ENCODE data around the gene THADA. TPM values are rescaled to one million over a fixed set of nuclear protein-coding genes. Genes with fewer than 3 reads are reported as not detected.

Gene THADA
- total and polyA plus RNA-seq, 2 experiments from 2014 or later: 10.8 to 18.8 TPM

DNA sequence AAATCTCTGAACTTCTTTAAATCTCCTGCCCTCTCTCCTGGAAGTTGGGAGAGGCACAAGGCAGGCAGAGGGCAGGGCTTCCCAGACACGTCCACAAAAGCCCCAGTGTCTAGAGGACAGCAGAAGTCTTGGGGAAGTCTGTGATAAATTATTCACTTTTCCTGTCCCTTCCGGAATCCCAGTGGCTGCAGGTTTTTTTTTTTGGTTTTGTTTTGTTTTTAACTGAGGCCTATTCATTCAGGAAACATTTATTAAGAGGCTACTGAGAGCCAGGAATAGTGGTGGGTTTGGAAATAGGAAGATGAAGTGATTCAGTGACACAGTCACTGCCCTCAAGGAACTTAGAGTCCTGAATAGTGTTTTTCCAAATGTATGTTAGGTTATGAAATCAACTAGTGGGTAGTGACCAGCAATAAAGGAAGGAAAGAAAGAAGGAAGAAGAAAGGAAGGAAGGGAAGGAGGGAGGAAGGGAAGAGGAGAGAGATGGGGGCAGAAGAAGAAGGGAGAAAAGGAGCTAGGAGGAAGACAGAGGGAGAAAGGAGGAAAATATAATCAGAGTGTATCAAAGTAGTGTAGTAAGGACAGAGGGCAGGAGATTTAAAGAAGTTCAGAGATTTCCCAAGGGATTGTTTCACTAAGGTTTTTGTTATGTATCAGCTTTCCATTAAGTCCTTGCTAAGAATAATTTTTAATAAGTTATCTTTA is 270.6 kb downstream of the THADA start:
- Histone ChIP-seq H3K9me3 (ENCODE audit: low read depth) (no peaks in the 10 kb centered on the region), H3K27ac (peak overlapping the region; percentile 55), H3K4me2 (no peak overlapping the region), H3K4me1 (ENCODE audit: insufficient read depth) (peaks cover 21% of the 10 kb centered on the region), H3K9me2 (replicated peaks; ENCODE audit: insufficient read depth) (no peaks in the 10 kb centered on the region), H3K4me3 (no peak overlapping the region), H3K36me3 (replicated peaks; ENCODE audit: insufficient read depth, low read depth) (no peaks in the 10 kb centered on the region), H3K27me3 (no peaks in the 10 kb centered on the region), H2AFZ (no peak overlapping the region), H3K79me2 (no peaks in the 10 kb centered on the region), H4K20me1 (ENCODE audit: insufficient read depth, poor library complexity, severe bottlenecking) (no peaks in the 10 kb centered on the region)
- DNase-seq (ENCODE audit: low spot score): no peak
- WGBS (ENCODE audit: low lambda C conversion rate, missing lambda C conversion rate): 50% methylated on average over 2 of the region's 2 CpGs
- TF ChIP-seq, protein P1, sequence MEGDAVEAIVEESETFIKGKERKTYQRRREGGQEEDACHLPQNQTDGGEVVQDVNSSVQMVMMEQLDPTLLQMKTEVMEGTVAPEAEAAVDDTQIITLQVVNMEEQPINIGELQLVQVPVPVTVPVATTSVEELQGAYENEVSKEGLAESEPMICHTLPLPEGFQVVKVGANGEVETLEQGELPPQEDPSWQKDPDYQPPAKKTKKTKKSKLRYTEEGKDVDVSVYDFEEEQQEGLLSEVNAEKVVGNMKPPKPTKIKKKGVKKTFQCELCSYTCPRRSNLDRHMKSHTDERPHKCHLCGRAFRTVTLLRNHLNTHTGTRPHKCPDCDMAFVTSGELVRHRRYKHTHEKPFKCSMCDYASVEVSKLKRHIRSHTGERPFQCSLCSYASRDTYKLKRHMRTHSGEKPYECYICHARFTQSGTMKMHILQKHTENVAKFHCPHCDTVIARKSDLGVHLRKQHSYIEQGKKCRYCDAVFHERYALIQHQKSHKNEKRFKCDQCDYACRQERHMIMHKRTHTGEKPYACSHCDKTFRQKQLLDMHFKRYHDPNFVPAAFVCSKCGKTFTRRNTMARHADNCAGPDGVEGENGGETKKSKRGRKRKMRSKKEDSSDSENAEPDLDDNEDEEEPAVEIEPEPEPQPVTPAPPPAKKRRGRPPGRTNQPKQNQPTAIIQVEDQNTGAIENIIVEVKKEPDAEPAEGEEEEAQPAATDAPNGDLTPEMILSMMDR (IDR thresholded peaks at IDR 0.05; ENCODE audit: poor library complexity): no peak
- no peak for TF ChIP-seq EZH2phosphoT487 (IDR thresholded peaks at IDR 0.05; ENCODE audit: low read depth, severe bottlenecking, unreplicated experiment)
- TF ChIP-seq EZH2 (IDR thresholded peaks at IDR 0.05; ENCODE audit: borderline replicate concordance): no peak

DNA sequence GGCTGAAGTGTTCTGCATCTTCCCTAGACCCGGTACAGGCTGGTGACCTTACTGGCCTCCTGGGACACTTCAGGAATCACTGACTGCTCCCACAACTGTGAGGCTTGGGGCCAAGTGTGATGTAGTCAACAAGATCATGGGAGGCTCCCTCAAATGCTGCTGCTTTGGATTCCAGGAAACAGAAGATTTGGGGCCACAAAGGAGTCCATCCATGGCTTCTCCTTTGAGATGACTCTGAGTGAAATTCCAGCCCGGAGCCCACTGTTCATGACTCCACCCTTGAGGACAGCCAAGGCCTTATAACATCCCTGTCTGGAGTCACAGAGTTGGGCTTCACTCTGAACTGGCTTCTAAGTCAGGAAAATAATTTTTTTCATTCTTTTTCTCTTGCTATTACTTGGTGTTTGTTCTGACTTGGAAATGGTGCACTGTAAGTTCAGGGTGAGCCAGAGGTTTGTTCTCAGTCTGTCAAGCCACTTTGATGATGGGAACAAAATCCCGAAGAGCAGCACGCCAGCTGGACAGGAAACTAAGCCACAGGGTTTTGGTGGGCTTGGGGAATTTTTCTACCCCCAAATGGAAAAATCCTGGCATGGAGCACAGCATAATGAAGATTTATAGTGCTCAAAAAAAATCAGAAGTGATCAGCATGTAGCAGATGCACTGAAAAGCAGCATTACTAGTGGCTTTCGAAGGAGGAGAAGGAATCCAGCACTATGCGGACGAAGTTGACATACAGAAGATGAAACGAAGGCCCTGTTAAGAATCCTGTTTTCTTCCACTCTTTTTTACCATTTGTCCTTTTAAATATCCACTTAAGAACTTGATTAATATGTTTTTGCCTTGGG is 271.4 kb downstream of the THADA start:
- no peaks in the 10 kb centered on the region for H3K27me3 ChIP-seq
- H3K79me2 ChIP-seq: no peaks in the 10 kb centered on the region
- WGBS (ENCODE audit: low lambda C conversion rate, missing lambda C conversion rate): 66% methylated on average over 8 of the region's 8 CpGs
- H3K4me1 ChIP-seq (ENCODE audit: insufficient read depth): peaks cover 21% of the 10 kb centered on the region
- H3K4me2 ChIP-seq: no peak overlapping the region
- H3K4me3 ChIP-seq: no peak overlapping the region
- no peaks in the 10 kb centered on the region for H3K9me3 ChIP-seq (ENCODE audit: low read depth)
- no peaks in the 10 kb centered on the region for H4K20me1 ChIP-seq (ENCODE audit: insufficient read depth, poor library complexity, severe bottlenecking)
- no peaks in the 10 kb centered on the region for H3K9me2 ChIP-seq (replicated peaks; ENCODE audit: insufficient read depth)
- TF ChIP-seq EZH2phosphoT487 (IDR thresholded peaks at IDR 0.05; ENCODE audit: low read depth, severe bottlenecking, unreplicated experiment) (no peak), EZH2 (IDR thresholded peaks at IDR 0.05; ENCODE audit: borderline replicate concordance) (no peak)
- TF ChIP-seq, protein P1 (IDR thresholded peaks at IDR 0.05; ENCODE audit: poor library complexity): no peak
- H3K27ac ChIP-seq: peak overlapping the region; percentile 55
- H2AFZ ChIP-seq: no peak overlapping the region
- H3K36me3 ChIP-seq (replicated peaks; ENCODE audit: insufficient read depth, low read depth): no peaks in the 10 kb centered on the region
- no peak for DNase-seq (ENCODE audit: low spot score)

DNA sequence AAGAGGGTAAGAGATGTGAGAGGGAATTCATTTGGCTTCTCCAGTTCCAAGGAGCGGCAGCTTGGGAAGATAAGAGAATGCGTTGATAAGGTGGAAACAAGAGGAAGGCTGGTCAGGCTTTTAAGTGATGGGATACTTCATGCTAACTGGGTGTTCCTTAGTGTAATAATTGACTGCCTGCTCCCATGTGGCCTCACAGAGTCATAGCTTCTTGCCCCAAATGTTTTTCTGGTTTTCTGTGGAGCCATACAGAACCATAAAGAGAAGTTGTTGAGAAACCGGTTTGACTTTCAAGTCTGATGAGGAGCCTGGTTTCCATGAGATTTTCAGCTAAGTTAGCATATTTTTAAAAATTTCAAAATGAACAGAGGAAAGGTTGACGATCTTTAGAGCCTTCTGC is 272.0 kb downstream of the THADA start:
- no peak overlapping the region for H3K4me2 ChIP-seq
- H3K36me3 ChIP-seq (replicated peaks; ENCODE audit: insufficient read depth, low read depth): no peaks in the 10 kb centered on the region
- H3K4me1 ChIP-seq (ENCODE audit: insufficient read depth): peaks cover 26% of the 10 kb centered on the region
- no peak overlapping the region for H2AFZ ChIP-seq
- H3K27me3 ChIP-seq: no peaks in the 10 kb centered on the region
- no peaks in the 10 kb centered on the region for H3K9me3 ChIP-seq (ENCODE audit: low read depth)
- peak overlapping the region; percentile 55 for H3K27ac ChIP-seq
- no peak overlapping the region for H3K4me3 ChIP-seq
- no peak for DNase-seq (ENCODE audit: low spot score)
- H3K9me2 ChIP-seq (replicated peaks; ENCODE audit: insufficient read depth): no peaks in the 10 kb centered on the region
- H3K79me2 ChIP-seq: no peaks in the 10 kb centered on the region
- TF ChIP-seq, protein P1 (IDR thresholded peaks at IDR 0.05; ENCODE audit: poor library complexity): no peak
- no peak for TF ChIP-seq EZH2 (IDR thresholded peaks at IDR 0.05; ENCODE audit: borderline replicate concordance)
- TF ChIP-seq EZH2phosphoT487 (IDR thresholded peaks at IDR 0.05; ENCODE audit: low read depth, severe bottlenecking, unreplicated experiment): no peak
- 70% methylated on average over 4 of the region's 4 CpGs for WGBS (ENCODE audit: low lambda C conversion rate, missing lambda C conversion rate)
- no peaks in the 10 kb centered on the region for H4K20me1 ChIP-seq (ENCODE audit: insufficient read depth, poor library complexity, severe bottlenecking)

All from hepatocyte (in vitro differentiated cells).